ENCODE results near the gene CERS5. TPM values are rescaled to one million over a fixed set of nuclear protein-coding genes. Genes with fewer than 3 reads are reported as not detected.

Gene CERS5
- total and polyA plus RNA-seq, 10 of the 15 experiments (the other 5 are each of a cell fraction or from before 2014, with no cell fraction given): 6.8 to 50.1 (median 31.8) TPM

GRCh38 chr12:50149311-50149710 is 17.9 kb downstream of the CERS5 start:
- in situ Hi-C loops (cut with MboI) (no loop called here), intact Hi-C loops (cut with micrococcal nuclease; ENCODE audit: unreplicated experiment) (no loop called here)
- ATAC-seq (no peak), FAIRE-seq (no peak), DNase-seq (ENCODE audit: low read depth, low spot score) (no peak)
- 65% methylated on average over 3 of the region's 3 CpGs for WGBS (ENCODE audit: insufficient coverage, insufficient replicate concordance, low lambda C conversion rate, missing lambda C conversion rate)
- TF ChIP-seq NBN (IDR thresholded peaks at IDR 0.05) (no peak), CREM (IDR thresholded peaks at IDR 0.05; ENCODE audit: low read depth) (no peak), JUND (IDR thresholded peaks at IDR 0.05; ENCODE audit: low read depth, low read length) (no peak), NFYB (IDR thresholded peaks at IDR 0.05; ENCODE audit: insufficient read depth, low read depth, low read length) (no peak), SP1 (IDR thresholded peaks at IDR 0.05; ENCODE audit: low read depth, low read length) (no peak), YY1 (IDR thresholded peaks at IDR 0.05; ENCODE audit: low read depth, low read length) (no peak), SIX5 (IDR thresholded peaks at IDR 0.05; ENCODE audit: low read depth, low read length, severe bottlenecking) (no peak), STAT3 (IDR thresholded peaks at IDR 0.05; ENCODE audit: low read depth, low read length) (no peak), ASH2L (IDR thresholded peaks at IDR 0.05; ENCODE audit: borderline replicate concordance, low read depth) (no peak), JUNB (IDR thresholded peaks at IDR 0.05) (no peak), KDM1A (IDR thresholded peaks at IDR 0.05; ENCODE audit: borderline replicate concordance) (no peak), CHD4 (IDR thresholded peaks at IDR 0.05) (no peak), SMAD5 (IDR thresholded peaks at IDR 0.05; ENCODE audit: low read depth) (no peak), MTA3 (IDR thresholded peaks at IDR 0.05; ENCODE audit: borderline replicate concordance, low read length) (no peak)
- TF ChIP-seq, protein P1, sequence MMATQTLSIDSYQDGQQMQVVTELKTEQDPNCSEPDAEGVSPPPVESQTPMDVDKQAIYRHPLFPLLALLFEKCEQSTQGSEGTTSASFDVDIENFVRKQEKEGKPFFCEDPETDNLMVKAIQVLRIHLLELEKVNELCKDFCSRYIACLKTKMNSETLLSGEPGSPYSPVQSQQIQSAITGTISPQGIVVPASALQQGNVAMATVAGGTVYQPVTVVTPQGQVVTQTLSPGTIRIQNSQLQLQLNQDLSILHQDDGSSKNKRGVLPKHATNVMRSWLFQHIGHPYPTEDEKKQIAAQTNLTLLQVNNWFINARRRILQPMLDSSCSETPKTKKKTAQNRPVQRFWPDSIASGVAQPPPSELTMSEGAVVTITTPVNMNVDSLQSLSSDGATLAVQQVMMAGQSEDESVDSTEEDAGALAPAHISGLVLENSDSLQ (IDR thresholded peaks at IDR 0.05): no peak
- TF ChIP-seq, protein P2, sequence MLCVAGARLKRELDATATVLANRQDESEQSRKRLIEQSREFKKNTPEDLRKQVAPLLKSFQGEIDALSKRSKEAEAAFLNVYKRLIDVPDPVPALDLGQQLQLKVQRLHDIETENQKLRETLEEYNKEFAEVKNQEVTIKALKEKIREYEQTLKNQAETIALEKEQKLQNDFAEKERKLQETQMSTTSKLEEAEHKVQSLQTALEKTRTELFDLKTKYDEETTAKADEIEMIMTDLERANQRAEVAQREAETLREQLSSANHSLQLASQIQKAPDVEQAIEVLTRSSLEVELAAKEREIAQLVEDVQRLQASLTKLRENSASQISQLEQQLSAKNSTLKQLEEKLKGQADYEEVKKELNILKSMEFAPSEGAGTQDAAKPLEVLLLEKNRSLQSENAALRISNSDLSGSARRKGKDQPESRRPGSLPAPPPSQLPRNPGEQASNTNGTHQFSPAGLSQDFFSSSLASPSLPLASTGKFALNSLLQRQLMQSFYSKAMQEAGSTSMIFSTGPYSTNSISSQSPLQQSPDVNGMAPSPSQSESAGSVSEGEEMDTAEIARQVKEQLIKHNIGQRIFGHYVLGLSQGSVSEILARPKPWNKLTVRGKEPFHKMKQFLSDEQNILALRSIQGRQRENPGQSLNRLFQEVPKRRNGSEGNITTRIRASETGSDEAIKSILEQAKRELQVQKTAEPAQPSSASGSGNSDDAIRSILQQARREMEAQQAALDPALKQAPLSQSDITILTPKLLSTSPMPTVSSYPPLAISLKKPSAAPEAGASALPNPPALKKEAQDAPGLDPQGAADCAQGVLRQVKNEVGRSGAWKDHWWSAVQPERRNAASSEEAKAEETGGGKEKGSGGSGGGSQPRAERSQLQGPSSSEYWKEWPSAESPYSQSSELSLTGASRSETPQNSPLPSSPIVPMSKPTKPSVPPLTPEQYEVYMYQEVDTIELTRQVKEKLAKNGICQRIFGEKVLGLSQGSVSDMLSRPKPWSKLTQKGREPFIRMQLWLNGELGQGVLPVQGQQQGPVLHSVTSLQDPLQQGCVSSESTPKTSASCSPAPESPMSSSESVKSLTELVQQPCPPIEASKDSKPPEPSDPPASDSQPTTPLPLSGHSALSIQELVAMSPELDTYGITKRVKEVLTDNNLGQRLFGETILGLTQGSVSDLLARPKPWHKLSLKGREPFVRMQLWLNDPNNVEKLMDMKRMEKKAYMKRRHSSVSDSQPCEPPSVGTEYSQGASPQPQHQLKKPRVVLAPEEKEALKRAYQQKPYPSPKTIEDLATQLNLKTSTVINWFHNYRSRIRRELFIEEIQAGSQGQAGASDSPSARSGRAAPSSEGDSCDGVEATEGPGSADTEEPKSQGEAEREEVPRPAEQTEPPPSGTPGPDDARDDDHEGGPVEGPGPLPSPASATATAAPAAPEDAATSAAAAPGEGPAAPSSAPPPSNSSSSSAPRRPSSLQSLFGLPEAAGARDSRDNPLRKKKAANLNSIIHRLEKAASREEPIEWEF (IDR thresholded peaks at IDR 0.05; ENCODE audit: insufficient replicate concordance, low read depth, low read length): no peak
- TF ChIP-seq, protein P3, sequence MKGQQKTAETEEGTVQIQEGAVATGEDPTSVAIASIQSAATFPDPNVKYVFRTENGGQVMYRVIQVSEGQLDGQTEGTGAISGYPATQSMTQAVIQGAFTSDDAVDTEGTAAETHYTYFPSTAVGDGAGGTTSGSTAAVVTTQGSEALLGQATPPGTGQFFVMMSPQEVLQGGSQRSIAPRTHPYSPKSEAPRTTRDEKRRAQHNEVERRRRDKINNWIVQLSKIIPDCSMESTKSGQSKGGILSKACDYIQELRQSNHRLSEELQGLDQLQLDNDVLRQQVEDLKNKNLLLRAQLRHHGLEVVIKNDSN (IDR thresholded peaks at IDR 0.05; ENCODE audit: borderline replicate concordance, extremely low read length, insufficient read depth, low read depth, low read length): no peak
- Histone ChIP-seq H3K27me3 (replicated peaks in 1 of 2; ENCODE audit: control insufficient read depth in 2 of 2, insufficient read depth in 2 of 2, low read length in 1 of 2) (no peaks in the 10 kb centered on the region), H3K4me3 (no peak overlapping the region), H3K9me3 (replicated peaks; ENCODE audit: control insufficient read depth, insufficient read depth, low read length) (no peaks in the 10 kb centered on the region), H3K27ac (ENCODE audit: control insufficient read depth, insufficient read depth) (no peak overlapping the region), H3K79me2 (ENCODE audit: control insufficient read depth, insufficient read depth, low read length) (no peaks in the 10 kb centered on the region; the same call in 1 of the 2 replicates), H2AFZ (ENCODE audit: control insufficient read depth, low read depth, low read length) (no peak overlapping the region), H4K20me1 (ENCODE audit: control insufficient read depth, insufficient read depth) (no peaks in the 10 kb centered on the region), H3K4me1 (ENCODE audit: control insufficient read depth, insufficient read depth, low read length) (no peaks in the 10 kb centered on the region), H3K4me2 (ENCODE audit: control insufficient read depth, insufficient read depth) (no peak overlapping the region), H3K9ac (ENCODE audit: control insufficient read depth, insufficient read depth, low read length) (no peak overlapping the region), H3K36me3 (ENCODE audit: control insufficient read depth in 2 of 2, insufficient read depth in 2 of 2, low read length in 1 of 2) (no peaks in the 10 kb centered on the region; a peak in 2 of 4 replicates)
- ChIA-PET SMC1A (ENCODE audit: uncharacterized antibody, unreplicated experiment) (no interaction called here), CTCF (interaction anchor here (0.8 to 1.2 kb wide), 2 partner anchors 62 to 183 kb away, joined by 3 to 4 read pairs; no protein-coding TSS in a partner anchor), POLR2A (interaction anchor here (1.2 kb wide), 1 partner anchor 13 kb away, joined by 3 read pairs; no protein-coding TSS in a partner anchor), RAD21 (ENCODE audit: unreplicated experiment) (interaction anchor here (1.6 kb wide), 1 partner anchor 17 kb away, joined by 3 read pairs; no protein-coding TSS in a partner anchor)
- no TSS peak for BruUV-seq (replicated peaks)
